HEK293 (cell line): ENCODE results near the gene ANGPTL5.

ENCODE experiments used
- CTCF ChIA-PET: fragments of 350-600 bp; formaldehyde crosslinking; extraction: SDS; loops from one replicate; lab custom pipeline; 2021; ENCODE audit warnings: antibody characterized with exemption; lab: Yijun Ruan, JAX
- POLR2A ChIA-PET: fragments of 300-600 bp; formaldehyde crosslinking; extraction: SDS; loops from one replicate; lab custom pipeline; 2020; ENCODE audit warnings: antibody characterized with exemption, inconsistent platforms; lab: Yijun Ruan, JAX
- H3K27ac ChIP-seq: fragments of 200-500 bp; sonication (Bioruptor generic); 2 replicates; pipeline ENCODE4 v1.5.1; 2014; ENCODE audit warnings: low read depth, low read length, control low read depth, inconsistent platforms; ENCODE audit errors: extremely low read depth
- H3K36me3 ChIP-seq, 2 experiments: fragments of 200-500 bp in 1 of 2; sonication (Bioruptor generic) in 1 of 2; 1 replicate in 1 of 2; 2 replicates in 1 of 2; pipeline ENCODE4 v1.5.1; 2014 to 2017; ENCODE audit warnings: inconsistent platforms in 2 of 2, low read length in 2 of 2; ENCODE audit not compliant: control insufficient read depth in 2 of 2, insufficient read depth in 1 of 2
- H3K4me1 ChIP-seq: fragments of 200-500 bp; sonication (Bioruptor generic); 2 replicates; pipeline ENCODE4 v1.5.1; 2014; ENCODE audit warnings: mild to moderate bottlenecking, low read length, inconsistent platforms; ENCODE audit not compliant: control insufficient read depth, insufficient read depth
- H3K4me3 ChIP-seq: 2 replicates; pipeline ENCODE4 v1.5.1; 2011; ENCODE audit warnings: low read depth, mild to moderate bottlenecking, control low read depth, low read length, moderate library complexity
- H3K9me3 ChIP-seq: fragments of 200-500 bp; sonication (Bioruptor generic); 2 replicates; pipeline ENCODE4 v1.5.1; 2014; ENCODE audit warnings: low read depth, low read length, inconsistent platforms; ENCODE audit not compliant: control insufficient read depth, insufficient read depth
- BCL11A ChIP-seq: fragments of 450-650 bp; formaldehyde crosslinking; IDR thresholded peaks from 2 replicates; pipeline ENCODE4 v1.5.1; 2016; ENCODE audit warnings: low read depth, missing biosample characterization, missing genetic modification characterization
- GLIS1 ChIP-seq: fragments of 450-650 bp; formaldehyde crosslinking; IDR thresholded peaks from 2 replicates; pipeline ENCODE4 v1.5.1; 2016; ENCODE audit warnings: missing biosample characterization, missing genetic modification characterization
- IKZF3 ChIP-seq: fragments of 450-650 bp; IDR thresholded peaks from 2 replicates; pipeline ENCODE4 v1.5.0; 2018; ENCODE audit warnings: missing biosample characterization, mild to moderate bottlenecking, missing genetic modification characterization, moderate library complexity
- MEIS1 ChIP-seq: sonication (generic); formaldehyde crosslinking; IDR thresholded peaks from 2 replicates; pipeline ENCODE4 v1.8.1; 2022; ENCODE audit warnings: missing genetic modification reagents, mild to moderate bottlenecking, borderline replicate concordance
- PRDM10 ChIP-seq: fragments of 450-650 bp; formaldehyde crosslinking; IDR thresholded peaks from 2 replicates; pipeline ENCODE4 v1.5.1; 2016; ENCODE audit warnings: missing biosample characterization, missing genetic modification characterization
- PRDM4 ChIP-seq: fragments of 450-650 bp; formaldehyde crosslinking; IDR thresholded peaks from 2 replicates; pipeline ENCODE4 v1.5.1; 2017; ENCODE audit warnings: missing biosample characterization, missing genetic modification characterization
- TRIM28 ChIP-seq: IDR thresholded peaks from 2 replicates; pipeline ENCODE4 v1.6.1; 2011; ENCODE audit warnings: low read length, control low read depth, borderline replicate concordance
- ZBTB17 ChIP-seq: fragments of 450-650 bp; formaldehyde crosslinking; IDR thresholded peaks from 2 replicates; pipeline ENCODE4 v1.5.1; 2016; ENCODE audit warnings: missing biosample characterization, missing genetic modification characterization
- ZEB2 ChIP-seq: fragments of 450-650 bp; formaldehyde crosslinking; IDR thresholded peaks from 2 replicates; pipeline ENCODE4 v1.5.1; 2016; ENCODE audit warnings: missing biosample characterization, missing genetic modification characterization
- ZNF112 ChIP-seq: fragments of 450-650 bp; formaldehyde crosslinking; IDR thresholded peaks from 2 replicates; pipeline ENCODE4 v1.5.0; 2017; ENCODE audit warnings: missing biosample characterization, missing genetic modification characterization
- ZNF157 ChIP-seq: fragments of 450-650 bp; formaldehyde crosslinking; IDR thresholded peaks from 2 replicates; pipeline ENCODE4 v1.5.1; 2016; ENCODE audit warnings: missing biosample characterization, missing genetic modification characterization
- ZNF19 ChIP-seq: fragments of 450-650 bp; formaldehyde crosslinking; IDR thresholded peaks from 2 replicates; pipeline ENCODE4; 2016; ENCODE audit warnings: missing biosample characterization, missing genetic modification characterization, low read depth
- ZNF239 ChIP-seq: fragments of 450-650 bp; formaldehyde crosslinking; IDR thresholded peaks from 2 replicates; pipeline ENCODE4 v1.5.1; 2016; ENCODE audit warnings: missing biosample characterization, missing genetic modification characterization
- ZNF26 ChIP-seq: fragments of 450-650 bp; formaldehyde crosslinking; IDR thresholded peaks from 2 replicates; pipeline ENCODE4 v1.5.1; 2016; ENCODE audit warnings: missing biosample characterization, missing genetic modification characterization
- ZNF324 ChIP-seq: fragments of 450-650 bp; formaldehyde crosslinking; IDR thresholded peaks from 2 replicates; pipeline ENCODE4 v1.5.1; 2016; ENCODE audit warnings: missing biosample characterization, missing genetic modification characterization
- ZNF423 ChIP-seq: fragments of 450-650 bp; formaldehyde crosslinking; IDR thresholded peaks from 2 replicates; pipeline ENCODE4 v1.5.1; 2016; ENCODE audit warnings: missing biosample characterization, missing genetic modification characterization
- ZNF433 ChIP-seq: fragments of 450-650 bp; formaldehyde crosslinking; IDR thresholded peaks from 2 replicates; pipeline ENCODE4 v1.5.1; 2016; ENCODE audit warnings: missing biosample characterization, missing genetic modification characterization, low read depth
- ZNF558 ChIP-seq: fragments of 450-650 bp; formaldehyde crosslinking; IDR thresholded peaks from 2 replicates; pipeline ENCODE4 v1.5.1; 2016; ENCODE audit warnings: missing biosample characterization, missing genetic modification characterization
- ZNF560 ChIP-seq: fragments of 450-650 bp; formaldehyde crosslinking; IDR thresholded peaks from 2 replicates; pipeline ENCODE4 v1.5.1; 2017; ENCODE audit warnings: missing biosample characterization, missing genetic modification characterization, borderline replicate concordance
- ZNF837 ChIP-seq: fragments of 450-650 bp; formaldehyde crosslinking; IDR thresholded peaks from 2 replicates; pipeline ENCODE4 v1.5.1; 2016; ENCODE audit warnings: missing biosample characterization, missing genetic modification characterization
- ZSCAN4 ChIP-seq: fragments of 450-650 bp; formaldehyde crosslinking; IDR thresholded peaks from 2 replicates; pipeline ENCODE4 v1.5.1; 2017; ENCODE audit warnings: missing biosample characterization, missing genetic modification characterization
- ZXDB ChIP-seq: fragments of 450-650 bp; formaldehyde crosslinking; IDR thresholded peaks from 2 replicates; pipeline ENCODE4 v1.5.1; 2016; ENCODE audit warnings: missing biosample characterization, missing genetic modification characterization

Gene ANGPTL5

GRCh38 chr11:101844608-101845007 lies 71.7 kb downstream of the ANGPTL5 start:
- H3K27ac ChIP-seq: no peak overlapping the region
- no peaks in the 10 kb centered on the region for H3K36me3 ChIP-seq
- TF ChIP-seq ZNF558 (tag by site-specific recombination) (no peak), IKZF3 (tag by site-specific recombination) (no peak), ZNF560 (tag by site-specific recombination) (no peak), ZNF239 (tag by site-specific recombination) (no peak), ZNF324 (no peak)
- ChIA-PET CTCF (interaction anchor here (0.7 to 1.0 kb wide), 2 partner anchors 164 to 1070 kb away, joined by 4 read pairs; no protein-coding TSS in a partner anchor), POLR2A (no interaction called here)
- H3K9me3 ChIP-seq: no peaks in the 10 kb centered on the region
- no peak overlapping the region for H3K4me3 ChIP-seq
- H3K4me1 ChIP-seq: no peaks in the 10 kb centered on the region

- ChIA-PET POLR2A (no interaction called here), CTCF (interaction anchor here (0.6 kb wide), 1 partner anchor 550 kb away, joined by 3 read pairs; no protein-coding TSS in a partner anchor)
- no peaks in the 10 kb centered on the region for H3K36me3 ChIP-seq
Measured at GRCh38 chr11:101840704-101841103, 75.6 kb downstream of the ANGPTL5 start.

More at GRCh38 chr11:101840704-101841103, 75.6 kb downstream of the ANGPTL5 start:
- H3K4me3 ChIP-seq: no peak overlapping the region
- H3K4me1 ChIP-seq: no peaks in the 10 kb centered on the region
- no peak overlapping the region for H3K27ac ChIP-seq
- H3K9me3 ChIP-seq: no peaks in the 10 kb centered on the region
- TF ChIP-seq PRDM10 (tag by site-specific recombination) (no peak), GLIS1 (tag by site-specific recombination) (no peak), ZSCAN4 (no peak), ZNF112 (tag by site-specific recombination) (no peak), PRDM4 (tag by site-specific recombination) (no peak), ZEB2 (no peak), MEIS1 (CRISPR knock-in tag) (no peak), ZNF837 (tag by site-specific recombination) (no peak), ZNF157 (no peak), ZNF19 (tag by site-specific recombination) (no peak), ZNF26 (no peak), ZXDB (tag by site-specific recombination) (no peak), ZBTB17 (tag by site-specific recombination) (no peak), ZNF433 (tag by site-specific recombination) (no peak), BCL11A (tag by site-specific recombination) (no peak), TRIM28 (no peak), ZNF423 (no peak)
- TF ChIP-seq, all 188 proteins: peak for 0
